Liver (tissue), 9 donors: ENCODE data around the gene APOBEC3F. TPM values are rescaled to one million over a fixed set of nuclear protein-coding genes. Genes with fewer than 3 reads are reported as not detected.

Source experiments
- DNase-seq: peaks from one replicate; pipeline ENCODE4 v3.0.0-alpha.2; 2017; ENCODE audit warnings: low spot score
- H3K27ac ChIP-seq, 2 donors: one replicate each; pipeline ENCODE4 v1.7.0; 2013; ENCODE audit warnings: inconsistent platforms in 2 of 2, low read length in 2 of 2, control low read depth in 1 of 2, low read depth in 1 of 2, mild to moderate bottlenecking in 1 of 2
- H3K27me3 ChIP-seq, 4 donors: one replicate each; pipeline versions ENCODE4 v1.6.1 to v1.7.0; 2013; ENCODE audit warnings: low read length in 3 of 4, inconsistent platforms in 1 of 4, mild to moderate bottlenecking in 1 of 4, moderate library complexity in 1 of 4; ENCODE audit not compliant: control insufficient read depth in 4 of 4, insufficient read depth in 4 of 4
- H3K36me3 ChIP-seq, 4 donors: one replicate each; pipeline versions ENCODE4 v1.6.1 to v1.7.0; 2013; ENCODE audit warnings: low read length in 3 of 4, mild to moderate bottlenecking in 3 of 4, low read depth in 1 of 4, moderate library complexity in 1 of 4; ENCODE audit not compliant: control insufficient read depth in 4 of 4, insufficient read depth in 3 of 4
- H3K4me1 ChIP-seq, 4 donors: one replicate each; pipeline versions ENCODE4 v1.6.1 to v1.7.0; 2013; ENCODE audit warnings: low read length in 3 of 4, mild to moderate bottlenecking in 3 of 4, moderate library complexity in 1 of 4; ENCODE audit not compliant: control insufficient read depth in 4 of 4, insufficient read depth in 4 of 4
- H3K4me3 ChIP-seq, 3 donors: one replicate each; pipeline versions ENCODE4 v1.6.1 to v1.7.0; 2013; ENCODE audit warnings: low read length in 3 of 3, control low read depth in 1 of 3, low read depth in 1 of 3, mild to moderate bottlenecking in 1 of 3
- H3K9ac ChIP-seq, 2 donors: one replicate each; pipeline ENCODE4 v1.7.0; 2013; ENCODE audit warnings: low read length in 2 of 2, mild to moderate bottlenecking in 2 of 2, moderate library complexity in 2 of 2, control low read depth in 1 of 2, low read depth in 1 of 2
- H3K9me3 ChIP-seq, 4 donors: one replicate each; pipeline versions ENCODE4 v1.6.1 to v1.7.0; 2013; ENCODE audit warnings: low read length in 3 of 4; ENCODE audit not compliant: control insufficient read depth in 4 of 4
- CTCF ChIP-seq: fragments of 150-350 bp; IDR thresholded peaks from 2 replicates; pipeline ENCODE4 v1.5.1; 2017; ENCODE audit warnings: improper control_type of control experiment, low read depth, low read length; ENCODE audit not compliant: missing input control
- FOXA2 ChIP-seq: IDR thresholded peaks from 2 replicates; pipeline ENCODE4 v1.6.1; 2016; ENCODE audit warnings: antibody characterized with exemption
- GABPA ChIP-seq, 2 donors: IDR thresholded peaks in 1 of 2; conservative IDR thresholded peaks in 1 of 2; 2 replicates each; pipeline ENCODE4 v1.6.1; 2016; ENCODE audit warnings: antibody characterized with exemption in 2 of 2, mild to moderate bottlenecking in 1 of 2, moderate library complexity in 1 of 2
- HNF4A ChIP-seq, 2 donors: conservative IDR thresholded peaks; 2 replicates each; pipeline ENCODE4 v1.6.1; 2016; ENCODE audit warnings: antibody characterized with exemption in 2 of 2, mild to moderate bottlenecking in 2 of 2
- HNF4G ChIP-seq: IDR thresholded peaks from 2 replicates; pipeline ENCODE4 v1.6.1; 2016; ENCODE audit warnings: antibody characterized with exemption
- JUND ChIP-seq, 2 donors: IDR thresholded peaks; 2 replicates each; pipeline ENCODE4 v1.6.1; 2016; ENCODE audit warnings: antibody characterized with exemption in 2 of 2
- NR2F2 ChIP-seq: IDR thresholded peaks from 2 replicates; pipeline ENCODE4 v1.6.1; 2016; ENCODE audit warnings: antibody characterized with exemption
- SP1 ChIP-seq: IDR thresholded peaks from 2 replicates; pipeline ENCODE4 v1.6.1; 2018; ENCODE audit warnings: antibody characterized with exemption, mild to moderate bottlenecking
- YY1 ChIP-seq: IDR thresholded peaks from 2 replicates; pipeline ENCODE4 v1.6.1; 2016; ENCODE audit warnings: antibody characterized with exemption, mild to moderate bottlenecking
- ZBTB33 ChIP-seq: IDR thresholded peaks from 2 replicates; pipeline ENCODE4 v1.6.1; 2016; ENCODE audit warnings: antibody characterized with exemption
- WGBS: extraction: QIAGEN DNeasy Blood & Tissue Kit; methylation state at CpG from one replicate; pipeline ENCODE4 v1.1.7; 2013; 5-methylcytosine and 5-hydroxymethylcytosine counted together
- polyA plus RNA-seq, 2 donors: library from polyadenylated mRNA; stranded (reverse) in 1 of 2; unstranded in 1 of 2; fragments of 200-250 nt in 1 of 2; fragments of >200 nt in 1 of 2; fragmentation: Nextera tagmentation in 1 of 2; extraction: Ambion mirVana in 1 of 2; gene quantifications; one replicate each; pipeline versions ENCODE4 v1.2.1 to v1.2.3, GENCODE V29; 2013 to 2015
- total RNA-seq, 2 donors: library from RNA; depleted of rRNA; stranded (reverse); fragments of >200 nt; gene quantifications; one replicate each; pipeline ENCODE4 v1.2.3, GENCODE V29; 2014
- donor health status: healthy.
- donor health status: healthy.
- donor health status: healthy.
- donor health status: healthy.
- donor health status: healthy.

APOBEC3F gene
- total and polyA plus RNA-seq, 4 donors = 1.6 to 4.5 (median 2.0) TPM

- Histone ChIP-seq H3K4me3 (no peak overlapping the region), H3K36me3 (no peaks in the 10 kb centered on the region), H3K9me3 (no peaks in the 10 kb centered on the region), H3K27me3 (peaks cover 0 to 2% (median 0%) of the 10 kb centered on the region in 4 donors), H3K9ac (no peak overlapping the region), H3K27ac (no peak overlapping the region), H3K4me1 (no peaks in the 10 kb centered on the region)
- no peak for TF ChIP-seq ZBTB33
- no peak for TF ChIP-seq HNF4G
- TF ChIP-seq NR2F2 = no peak
- no peak for TF ChIP-seq HNF4A (conservative IDR thresholded peaks at IDR 0.05)
- TF ChIP-seq CTCF = no peak
- no peak for TF ChIP-seq FOXA2
- no peak for TF ChIP-seq YY1
- no peak for DNase-seq
- WGBS = 90% methylated on average over 6 of the region's 6 CpGs
Measured at GRCh38 chr22:39087098-39087497, 46.4 kb downstream of the APOBEC3F start.

GRCh38 chr22:39087881-39088684 is 47.4 kb downstream of the APOBEC3F start:
- Histone ChIP-seq H3K9ac (no peak overlapping the region), H3K9me3 (no peaks in the 10 kb centered on the region), H3K27me3 (peaks cover 0 to 2% (median 0%) of the 10 kb centered on the region in 4 donors), H3K27ac (no peak overlapping the region), H3K4me1 (no peaks in the 10 kb centered on the region), H3K36me3 (no peaks in the 10 kb centered on the region), H3K4me3 (no peak overlapping the region)
- no peak for DNase-seq
- WGBS = 71% methylated on average over 18 of the region's 18 CpGs
- TF ChIP-seq JUND (IDR thresholded peaks at IDR 0.05) (no peak), GABPA (IDR thresholded peaks at IDR 0.05 in 1 of 2, conservative IDR thresholded peaks at IDR 0.05 in 1 of 2) (no peak)

GRCh38 chr22:39088685-39089032 is 48.0 kb downstream of the APOBEC3F start:
- TF ChIP-seq SP1 = no peak
- Histone ChIP-seq H3K4me1 (no peaks in the 10 kb centered on the region), H3K27ac (no peak overlapping the region)

More at GRCh38 chr22:39088685-39089032, 48.0 kb downstream of the APOBEC3F start:
- Histone ChIP-seq H3K4me3 (no peak overlapping the region), H3K9me3 (no peaks in the 10 kb centered on the region), H3K27me3 (peaks cover 0 to 2% (median 0%) of the 10 kb centered on the region in 4 donors), H3K36me3 (no peaks in the 10 kb centered on the region), H3K9ac (no peak overlapping the region)
- DNase-seq = no peak
- 82% methylated on average over 5 of the region's 5 CpGs for WGBS
